K562 (cell line): ENCODE results near the gene PELI3. TPM values are rescaled to one million over a fixed set of nuclear protein-coding genes. Genes with fewer than 3 reads are reported as not detected.

Experiments
- ATAC-seq: fragments of 200-7000 bp; cut with Tn5 transposase; 3 replicates; pipeline ENCODE4 v1.9.1; 2020; ENCODE audit warnings: moderate library complexity
- BruUV-seq: library from RNA; stranded (reverse); fragments of 400-500 nt; replicated peaks from 2 replicates; lab custom pipeline; 2021; lab: Mats Ljungman, UMichigan
- CTCF ChIA-PET: fragments of 300-600 bp; formaldehyde crosslinking; extraction: SDS; loops from one replicate; lab custom pipeline; 2021; ENCODE audit warnings: low intra/inter-chr PET ratio; lab: Yijun Ruan, JAX
- POLR2A ChIA-PET: fragments of 300-600, 350-650 bp; sonication (Branson Sonifier 250); formaldehyde crosslinking; extraction: SDS; loops from one replicate; lab custom pipeline; 2021; ENCODE audit warnings: antibody characterized with exemption, inconsistent platforms; lab: Yijun Ruan, JAX
- DNase-seq, 4 experiments: peaks; one replicate each; pipeline versions ENCODE4 v3.0.0 to v3.0.0-alpha.2; 2011 to 2018; ENCODE audit warnings: low spot score in 3 of 4, mixed read lengths in 3 of 4; ENCODE audit errors: extremely low read depth in 1 of 4
- FAIRE-seq: peaks from 2 replicates; lab custom pipeline; 2011; peaks lifted over from hg19 to GRCh38; lab: Jason Lieb, UNC
- H2AFZ ChIP-seq: 2 replicates; pipeline ENCODE4 v1.6.0; 2011; ENCODE audit warnings: low read depth, low read length, control low read depth, inconsistent platforms
- H3K27ac ChIP-seq: fragments of 200-600 bp; 3 replicates; pipeline ENCODE4 v1.8.0; 2011; ENCODE audit warnings: low read depth, mild to moderate bottlenecking, control low read depth, inconsistent platforms, low read length, moderate library complexity, mixed read lengths; ENCODE audit errors: extremely low read depth
- H3K27me3 ChIP-seq, 2 experiments: fragments of 300-600 bp in 1 of 2; 2 replicates in 1 of 2; 3 replicates in 1 of 2; pipeline versions ENCODE4 v1.6.0 to v1.8.0; 2011; ENCODE audit warnings: inconsistent platforms in 2 of 2, low read length in 2 of 2, mild to moderate bottlenecking in 1 of 2, mixed read lengths in 1 of 2, moderate library complexity in 1 of 2; ENCODE audit not compliant: control insufficient read depth in 2 of 2, insufficient read depth in 2 of 2
- H3K36me3 ChIP-seq: fragments of 300-600 bp; 3 replicates; pipeline ENCODE4 v1.8.0; 2011; ENCODE audit warnings: mild to moderate bottlenecking, low read length, inconsistent platforms; ENCODE audit not compliant: control insufficient read depth, insufficient read depth
- H3K4me1 ChIP-seq, 2 experiments: fragments of 200-600 bp in 1 of 2; replicated peaks in 1 of 2; 2 replicates in 1 of 2; 3 replicates in 1 of 2; pipeline versions ENCODE4 v1.5.1 to v1.8.0; 2011; ENCODE audit warnings: inconsistent platforms in 2 of 2, low read length in 2 of 2, mild to moderate bottlenecking in 1 of 2, mixed read lengths in 1 of 2, moderate library complexity in 1 of 2; ENCODE audit not compliant: control insufficient read depth in 2 of 2, insufficient read depth in 2 of 2
- H3K4me2 ChIP-seq: 2 replicates; pipeline ENCODE4 v1.6.1; 2011; ENCODE audit warnings: low read length, control low read depth, inconsistent platforms, mixed read lengths; ENCODE audit not compliant: insufficient read depth
- H3K4me3 ChIP-seq: fragments of 200-600 bp; sonication (generic), shearing (Covaris generic); 2 replicates; pipeline ENCODE4 v1.5.1; 2016; ENCODE audit warnings: control low read depth, inconsistent platforms
- H3K79me2 ChIP-seq: fragments of 200-600 bp; 3 replicates; pipeline ENCODE4 v1.8.0; 2011; ENCODE audit warnings: low read length, inconsistent platforms; ENCODE audit not compliant: control insufficient read depth, insufficient read depth
- H3K9ac ChIP-seq, 2 experiments: 2 replicates each; pipeline versions ENCODE4 v1.6.0 to v1.6.1; 2011; ENCODE audit warnings: low read depth in 2 of 2, low read length in 2 of 2, control low read depth in 1 of 2, inconsistent platforms in 1 of 2, mild to moderate bottlenecking in 1 of 2, mixed read lengths in 1 of 2; ENCODE audit not compliant: insufficient read depth in 1 of 2
- H3K9me1 ChIP-seq: one replicate; pipeline ENCODE4 v1.6.0; 2011; ENCODE audit warnings: inconsistent platforms, mild to moderate bottlenecking, low read length, moderate library complexity; ENCODE audit not compliant: control insufficient read depth, insufficient read depth
- H3K9me3 ChIP-seq: replicated peaks from 2 replicates; pipeline ENCODE4 v1.5.1; 2011; ENCODE audit warnings: low read depth, low read length, inconsistent platforms; ENCODE audit not compliant: control insufficient read depth, insufficient read depth
- H4K20me1 ChIP-seq: replicated peaks from 2 replicates; pipeline ENCODE4 v1.6.1; 2011; ENCODE audit warnings: low read length, inconsistent platforms, mixed read lengths; ENCODE audit not compliant: control insufficient read depth, insufficient read depth
- HNRNPL ChIP-seq: fragments of 200-400 bp; formaldehyde crosslinking; IDR thresholded peaks from 2 replicates; pipeline ENCODE4 v1.6.1; 2017; ENCODE audit warnings: low read depth, mild to moderate bottlenecking, low read length
- KAT2B ChIP-seq: IDR thresholded peaks from one replicate; pipeline ENCODE4 v1.6.1; 2012; ENCODE audit warnings: low read depth, mild to moderate bottlenecking, control low read depth, inconsistent platforms, low read length, moderate library complexity
- KDM2B ChIP-seq: fragments of 250-450 bp; sonication (Bioruptor Pico); IDR thresholded peaks from 2 replicates; pipeline ENCODE4 v1.8.0; 2021; ENCODE audit warnings: mild to moderate bottlenecking, moderate library complexity
- KDM4B ChIP-seq, 2 experiments: fragments of 450-650 bp in 1 of 2; sonication (generic) in 1 of 2; IDR thresholded peaks; 2 replicates each; pipeline ENCODE4 v1.6.1; 2016 to 2017; ENCODE audit warnings: borderline replicate concordance in 2 of 2, antibody characterized with exemption in 1 of 2, low read depth in 1 of 2, mild to moderate bottlenecking in 1 of 2
- TCF7L2 ChIP-seq: fragments of 150-350 bp; IDR thresholded peaks from 2 replicates; pipeline ENCODE4 v1.6.1; 2016; ENCODE audit warnings: low read depth, mild to moderate bottlenecking, low read length, moderate library complexity
- U2AF1 ChIP-seq: fragments of 200-400 bp; formaldehyde crosslinking; optimal IDR thresholded peaks from 2 replicates; pipeline ENCODE3; 2017; ENCODE audit warnings: mild to moderate bottlenecking, low read depth, low read length, moderate library complexity
- ZFPM2 ChIP-seq: fragments of 250-450 bp; sonication (Bioruptor Pico); IDR thresholded peaks from 2 replicates; pipeline ENCODE4 v1.5.1; 2022; ENCODE audit warnings: mild to moderate bottlenecking
- ZFX ChIP-seq: sonication (generic); formaldehyde crosslinking; IDR thresholded peaks from 2 replicates; pipeline ENCODE4 v1.8.0; 2022; ENCODE audit warnings: mild to moderate bottlenecking, missing genetic modification reagents, moderate library complexity
- ZNF384 ChIP-seq: IDR thresholded peaks from 2 replicates; pipeline ENCODE4 v1.6.1; 2012; ENCODE audit warnings: low read depth, low read length, improper control_type of control experiment
- ZNF431 ChIP-seq: sonication (generic); formaldehyde crosslinking; IDR thresholded peaks from 2 replicates; pipeline ENCODE4 v1.8.0; 2022; ENCODE audit warnings: mild to moderate bottlenecking, missing genetic modification reagents
- ZNF644 ChIP-seq: fragments of 200-800 bp; sonication (Bioruptor generic); IDR thresholded peaks from 2 replicates; pipeline ENCODE4 v1.6.1; 2016; ENCODE audit warnings: low read depth, missing genetic modification characterization, missing compliant biosample characterization
- ZNF696 ChIP-seq: fragments of 250-450 bp; sonication (Bioruptor Pico); conservative IDR thresholded peaks from 2 replicates; pipeline ENCODE4 v1.4.0; 2020; ENCODE audit warnings: mild to moderate bottlenecking, moderate library complexity
- WGBS: fragments of 100-300 bp; shearing (Covaris generic); methylation state at CpG from one replicate; pipeline ENCODE4 v1.1.6; 2016; ENCODE audit warnings: low coverage, mixed read lengths; ENCODE audit not compliant: insufficient coverage; ENCODE audit errors: missing lambda C conversion rate; 5-methylcytosine and 5-hydroxymethylcytosine counted together
- in situ Hi-C: fragments of 300-500 bp; cut with MboI; formaldehyde crosslinking; loops from 4 replicates; pipeline ENCODE4 v1.15.0; 2018; ENCODE audit warnings: inconsistent platforms, mixed read lengths
- intact Hi-C: fragments of 100-400 bp; cut with micrococcal nuclease; formaldehyde crosslinking; loops from 2 replicates; pipeline ENCODE4 v1.14.2; 2022
- polyA plus RNA-seq, 8 experiments: library from polyadenylated mRNA; depleted of rRNA in 4 of 8; stranded (reverse) in 5 of 8; unstranded in 3 of 8; fragments of >200 nt; fragmentation: Nextera tagmentation in 2 of 8; fragmentation: Illumina TruSeq in 1 of 8; extraction: Ambion mirVana in 2 of 8; extraction: Trizol in 1 of 8; gene quantifications; 2 replicates each; pipeline versions ENCODE4 v1.2.1 to v1.2.3, GENCODE V29; 2011 to 2014; ENCODE audit warnings: inconsistent platforms in 1 of 8, missing spikeins in 1 of 8
- total RNA-seq, 7 experiments: library from RNA; depleted of rRNA in 6 of 7; stranded (reverse); fragments of >200 nt in 6 of 7; fragmentation: Illumina TruSeq in 2 of 7; extraction: Trizol in 2 of 7; gene quantifications; 2 replicates each; pipeline versions ENCODE4 v1.2.1 to v1.2.3, GENCODE V29; 2011 to 2021; ENCODE audit warnings: low replicate concordance in 1 of 7
- TF ChIP-seq, protein P1 (sequence below): fragments of 150-350 bp; IDR thresholded peaks from 2 replicates; pipeline ENCODE4 v1.6.1; 2014; ENCODE audit warnings: low read depth, mild to moderate bottlenecking, low read length, borderline replicate concordance
- TF ChIP-seq, protein P2 (sequence below): fragments of 200-400 bp; formaldehyde crosslinking; IDR thresholded peaks from 2 replicates; pipeline ENCODE4 v1.6.1; 2017; ENCODE audit warnings: mild to moderate bottlenecking, low read depth, low read length, moderate library complexity

PELI3 gene
- total and polyA plus RNA-seq, 9 of the 15 experiments (the other 6 are each of a cell fraction or from before 2014, with no cell fraction given), result 0.17 to 4.2 (median 1.9) TPM

DNA sequence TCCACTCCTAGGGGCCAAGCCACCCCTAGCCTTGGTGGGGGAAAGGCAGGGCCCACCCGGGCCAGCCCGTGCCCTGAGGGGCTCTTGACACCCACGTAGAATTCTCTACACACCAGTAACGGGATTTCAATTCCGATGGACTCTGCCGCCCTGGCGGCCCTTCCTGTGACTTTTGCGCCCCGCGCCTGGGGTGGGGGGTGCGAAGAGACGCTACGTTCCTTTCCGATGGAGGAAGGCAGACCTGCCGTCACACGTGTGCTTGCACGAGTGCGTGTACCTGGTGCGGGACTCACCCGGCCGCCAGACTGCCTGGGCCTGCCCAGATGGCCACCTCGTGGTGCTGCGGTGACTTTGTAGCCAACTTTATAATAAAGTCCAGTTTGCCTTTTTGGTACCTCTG lies 40.4 kb upstream of the PELI3 start:
- H3K27me3 ChIP-seq, result peaks cover 0 to 9% of the 10 kb centered on the region in 2 experiments; a peak in 1 of 5 replicates
- DNase-seq (peak in 1 of 4 experiments; percentile 20), ATAC-seq (no peak), FAIRE-seq (no peak)
- in situ Hi-C loops, result no loop called here
- TF ChIP-seq HNRNPL (no peak), ZNF384 (no peak), ZFX (no peak), ZNF431 (no peak), ZNF644 (no peak), TCF7L2 (no peak), ZFPM2 (CRISPR knock-in tag) (no peak), KAT2B (no peak), ZNF696 (CRISPR knock-in tag) (no peak), KDM4B (IDR thresholded peaks at IDR 0.05; ENCODE audit: borderline replicate concordance in 2 of 2, low read depth in 1 of 2) (no peak), KDM2B (no peak), U2AF1 (no peak)
- TF ChIP-seq, protein P1, sequence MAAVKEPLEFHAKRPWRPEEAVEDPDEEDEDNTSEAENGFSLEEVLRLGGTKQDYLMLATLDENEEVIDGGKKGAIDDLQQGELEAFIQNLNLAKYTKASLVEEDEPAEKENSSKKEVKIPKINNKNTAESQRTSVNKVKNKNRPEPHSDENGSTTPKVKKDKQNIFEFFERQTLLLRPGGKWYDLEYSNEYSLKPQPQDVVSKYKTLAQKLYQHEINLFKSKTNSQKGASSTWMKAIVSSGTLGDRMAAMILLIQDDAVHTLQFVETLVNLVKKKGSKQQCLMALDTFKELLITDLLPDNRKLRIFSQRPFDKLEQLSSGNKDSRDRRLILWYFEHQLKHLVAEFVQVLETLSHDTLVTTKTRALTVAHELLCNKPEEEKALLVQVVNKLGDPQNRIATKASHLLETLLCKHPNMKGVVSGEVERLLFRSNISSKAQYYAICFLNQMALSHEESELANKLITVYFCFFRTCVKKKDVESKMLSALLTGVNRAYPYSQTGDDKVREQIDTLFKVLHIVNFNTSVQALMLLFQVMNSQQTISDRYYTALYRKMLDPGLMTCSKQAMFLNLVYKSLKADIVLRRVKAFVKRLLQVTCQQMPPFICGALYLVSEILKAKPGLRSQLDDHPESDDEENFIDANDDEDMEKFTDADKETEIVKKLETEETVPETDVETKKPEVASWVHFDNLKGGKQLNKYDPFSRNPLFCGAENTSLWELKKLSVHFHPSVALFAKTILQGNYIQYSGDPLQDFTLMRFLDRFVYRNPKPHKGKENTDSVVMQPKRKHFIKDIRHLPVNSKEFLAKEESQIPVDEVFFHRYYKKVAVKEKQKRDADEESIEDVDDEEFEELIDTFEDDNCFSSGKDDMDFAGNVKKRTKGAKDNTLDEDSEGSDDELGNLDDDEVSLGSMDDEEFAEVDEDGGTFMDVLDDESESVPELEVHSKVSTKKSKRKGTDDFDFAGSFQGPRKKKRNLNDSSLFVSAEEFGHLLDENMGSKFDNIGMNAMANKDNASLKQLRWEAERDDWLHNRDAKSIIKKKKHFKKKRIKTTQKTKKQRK, result no peak
- TF ChIP-seq, protein P2, sequence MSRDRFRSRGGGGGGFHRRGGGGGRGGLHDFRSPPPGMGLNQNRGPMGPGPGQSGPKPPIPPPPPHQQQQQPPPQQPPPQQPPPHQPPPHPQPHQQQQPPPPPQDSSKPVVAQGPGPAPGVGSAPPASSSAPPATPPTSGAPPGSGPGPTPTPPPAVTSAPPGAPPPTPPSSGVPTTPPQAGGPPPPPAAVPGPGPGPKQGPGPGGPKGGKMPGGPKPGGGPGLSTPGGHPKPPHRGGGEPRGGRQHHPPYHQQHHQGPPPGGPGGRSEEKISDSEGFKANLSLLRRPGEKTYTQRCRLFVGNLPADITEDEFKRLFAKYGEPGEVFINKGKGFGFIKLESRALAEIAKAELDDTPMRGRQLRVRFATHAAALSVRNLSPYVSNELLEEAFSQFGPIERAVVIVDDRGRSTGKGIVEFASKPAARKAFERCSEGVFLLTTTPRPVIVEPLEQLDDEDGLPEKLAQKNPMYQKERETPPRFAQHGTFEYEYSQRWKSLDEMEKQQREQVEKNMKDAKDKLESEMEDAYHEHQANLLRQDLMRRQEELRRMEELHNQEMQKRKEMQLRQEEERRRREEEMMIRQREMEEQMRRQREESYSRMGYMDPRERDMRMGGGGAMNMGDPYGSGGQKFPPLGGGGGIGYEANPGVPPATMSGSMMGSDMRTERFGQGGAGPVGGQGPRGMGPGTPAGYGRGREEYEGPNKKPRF, result no peak
- H2AFZ ChIP-seq, result no peak overlapping the region
- H3K36me3 ChIP-seq, result no peaks in the 10 kb centered on the region
- H3K4me1 ChIP-seq, result peaks cover 0 to 8% of the 10 kb centered on the region in 2 experiments; a peak in 1 of 5 replicates
- no peak overlapping the region for H3K9ac ChIP-seq
- WGBS, result 20% methylated on average over 23 of the region's 23 CpGs
- H3K4me2 ChIP-seq, result no peak overlapping the region
- ChIA-PET CTCF (no interaction called here), POLR2A (interaction anchor here (1.1 kb wide), 1 partner anchor 54 kb away, joined by 4 read pairs; the partner anchor contains the start of gene DPP3)
- BruUV-seq, result no TSS peak
- intact Hi-C loops, result no loop called here
- H3K4me3 ChIP-seq, result no peak overlapping the region
- no peaks in the 10 kb centered on the region for H3K9me1 ChIP-seq
- H3K27ac ChIP-seq, result no peak overlapping the region
- H4K20me1 ChIP-seq, result peaks cover 5% of the 10 kb centered on the region; the same call in 1 of the 2 replicates
- no peaks in the 10 kb centered on the region for H3K79me2 ChIP-seq
- no peaks in the 10 kb centered on the region for H3K9me3 ChIP-seq
